Uterus (tissue), 2 donors: ENCODE data around the gene SYDE2.

Source experiments
- POLR2A ChIP-seq, 2 donors: fragments of 450-650 bp; IDR thresholded peaks; one replicate each; pipeline ENCODE4 v1.6.1; 2016; ENCODE audit warnings: antibody characterized with exemption in 2 of 2, mild to moderate bottlenecking in 1 of 2, moderate library complexity in 1 of 2
- TF ChIP-seq, protein P1 (sequence below), 4 experiments: fragments of 200-600 bp in 2 of 4; fragments of 450-650 bp in 2 of 4; sonication (generic) in 2 of 4; IDR thresholded peaks; one replicate each; pipeline ENCODE4 v1.5.1; 2016 to 2019; ENCODE audit warnings: antibody characterized with exemption in 4 of 4, mild to moderate bottlenecking in 2 of 4, moderate library complexity in 1 of 4

DNA sequence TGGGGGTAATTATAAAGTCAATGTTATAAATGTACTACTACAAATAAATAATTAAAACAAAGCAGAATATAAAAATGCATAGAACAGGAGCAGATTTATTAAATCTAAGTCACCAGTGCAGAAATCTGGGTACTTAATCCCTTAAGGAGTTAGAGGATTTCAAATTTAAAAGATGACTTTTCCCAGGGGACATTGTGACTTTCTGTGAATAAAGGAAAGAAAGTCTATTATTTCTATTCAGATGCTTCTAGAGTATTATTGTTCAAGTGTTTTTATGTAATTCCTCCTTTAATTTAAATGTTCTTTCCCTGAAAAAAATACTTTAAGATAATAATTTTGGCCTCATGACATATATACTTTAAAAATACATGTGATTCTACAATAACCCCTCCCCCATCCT lies 43.4 kb downstream of the SYDE2 start:
- TF ChIP-seq, protein P1, sequence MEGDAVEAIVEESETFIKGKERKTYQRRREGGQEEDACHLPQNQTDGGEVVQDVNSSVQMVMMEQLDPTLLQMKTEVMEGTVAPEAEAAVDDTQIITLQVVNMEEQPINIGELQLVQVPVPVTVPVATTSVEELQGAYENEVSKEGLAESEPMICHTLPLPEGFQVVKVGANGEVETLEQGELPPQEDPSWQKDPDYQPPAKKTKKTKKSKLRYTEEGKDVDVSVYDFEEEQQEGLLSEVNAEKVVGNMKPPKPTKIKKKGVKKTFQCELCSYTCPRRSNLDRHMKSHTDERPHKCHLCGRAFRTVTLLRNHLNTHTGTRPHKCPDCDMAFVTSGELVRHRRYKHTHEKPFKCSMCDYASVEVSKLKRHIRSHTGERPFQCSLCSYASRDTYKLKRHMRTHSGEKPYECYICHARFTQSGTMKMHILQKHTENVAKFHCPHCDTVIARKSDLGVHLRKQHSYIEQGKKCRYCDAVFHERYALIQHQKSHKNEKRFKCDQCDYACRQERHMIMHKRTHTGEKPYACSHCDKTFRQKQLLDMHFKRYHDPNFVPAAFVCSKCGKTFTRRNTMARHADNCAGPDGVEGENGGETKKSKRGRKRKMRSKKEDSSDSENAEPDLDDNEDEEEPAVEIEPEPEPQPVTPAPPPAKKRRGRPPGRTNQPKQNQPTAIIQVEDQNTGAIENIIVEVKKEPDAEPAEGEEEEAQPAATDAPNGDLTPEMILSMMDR (IDR thresholded peaks at IDR 0.05), result no peak
- TF ChIP-seq POLR2A (IDR thresholded peaks at IDR 0.05), result no peak
